ENCODE measurements around the gene ATP6V1C2.

DNA sequence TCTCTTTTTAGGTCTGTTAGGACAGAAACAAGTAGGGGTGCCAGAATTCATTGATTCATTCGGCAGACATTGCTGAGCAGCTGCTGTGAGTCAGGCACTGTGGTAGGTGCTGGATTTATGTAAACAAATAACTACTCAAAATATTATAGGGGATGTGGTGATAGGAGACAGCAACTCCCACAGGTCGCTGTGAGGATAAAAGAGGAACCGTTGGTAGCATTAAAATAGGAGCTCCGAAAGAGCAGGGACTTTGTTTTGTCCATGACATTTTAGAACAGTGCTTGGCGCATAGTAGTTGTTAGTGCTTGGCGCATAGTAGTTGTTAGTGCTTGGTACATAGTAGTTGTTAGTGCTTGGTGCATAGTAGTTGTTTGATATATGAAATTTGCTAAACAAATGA lies 29.2 kb downstream of the ATP6V1C2 start:
- TF ChIP-seq, protein P1, sequence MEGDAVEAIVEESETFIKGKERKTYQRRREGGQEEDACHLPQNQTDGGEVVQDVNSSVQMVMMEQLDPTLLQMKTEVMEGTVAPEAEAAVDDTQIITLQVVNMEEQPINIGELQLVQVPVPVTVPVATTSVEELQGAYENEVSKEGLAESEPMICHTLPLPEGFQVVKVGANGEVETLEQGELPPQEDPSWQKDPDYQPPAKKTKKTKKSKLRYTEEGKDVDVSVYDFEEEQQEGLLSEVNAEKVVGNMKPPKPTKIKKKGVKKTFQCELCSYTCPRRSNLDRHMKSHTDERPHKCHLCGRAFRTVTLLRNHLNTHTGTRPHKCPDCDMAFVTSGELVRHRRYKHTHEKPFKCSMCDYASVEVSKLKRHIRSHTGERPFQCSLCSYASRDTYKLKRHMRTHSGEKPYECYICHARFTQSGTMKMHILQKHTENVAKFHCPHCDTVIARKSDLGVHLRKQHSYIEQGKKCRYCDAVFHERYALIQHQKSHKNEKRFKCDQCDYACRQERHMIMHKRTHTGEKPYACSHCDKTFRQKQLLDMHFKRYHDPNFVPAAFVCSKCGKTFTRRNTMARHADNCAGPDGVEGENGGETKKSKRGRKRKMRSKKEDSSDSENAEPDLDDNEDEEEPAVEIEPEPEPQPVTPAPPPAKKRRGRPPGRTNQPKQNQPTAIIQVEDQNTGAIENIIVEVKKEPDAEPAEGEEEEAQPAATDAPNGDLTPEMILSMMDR (IDR thresholded peaks at IDR 0.05; ENCODE audit: low read depth, low read length, poor library complexity, severe bottlenecking), result no peak
- TF ChIP-seq EZH2phosphoT487 (IDR thresholded peaks at IDR 0.05; ENCODE audit: borderline replicate concordance, low read length), result no peak

All from DOHH2 (cell line).